Sigmoid colon (tissue), 4 donors: ENCODE measurements around the gene TSPAN13.

Experiments
- CTCF ChIP-seq, 4 experiments: fragments of 450-650 bp in 3 of 4; fragments of 200-600 bp in 1 of 4; IDR thresholded peaks; one replicate each; pipeline ENCODE4 v1.5.1; 2016 to 2019; ENCODE audit warnings: antibody characterized with exemption in 4 of 4, mild to moderate bottlenecking in 3 of 4, moderate library complexity in 2 of 4
- EP300 ChIP-seq, 4 donors: sonication (generic); formaldehyde crosslinking; IDR thresholded peaks; one replicate each; pipeline ENCODE4 v1.6.1; 2017; ENCODE audit warnings: antibody characterized with exemption in 4 of 4
- POLR2A ChIP-seq, 2 donors: fragments of 450-650 bp; IDR thresholded peaks; one replicate each; pipeline ENCODE4 v1.6.1; 2016; ENCODE audit warnings: antibody characterized with exemption in 2 of 2, mild to moderate bottlenecking in 2 of 2, moderate library complexity in 2 of 2

GRCh38 chr7:16822029-16822428 lies 68.5 kb downstream of the TSPAN13 start:
- no peak for TF ChIP-seq CTCF (IDR thresholded peaks at IDR 0.05)
- TF ChIP-seq EP300 (IDR thresholded peaks at IDR 0.05): no peak
- TF ChIP-seq POLR2A (IDR thresholded peaks at IDR 0.05): no peak
